AG08396 (cell line): ENCODE data around the gene FAH.
A peak's percentile ranks its signal among the peaks of the same experiment; 100 is the strongest.
"Not testable (repeated sequence)": the region's sequence is repeated elsewhere in the genome, so short reads cannot be mapped to it uniquely, and the experiment has no call there.

Experiments
- DNase-seq: peaks from one replicate; pipeline ENCODE4 v3.0.0; 2012; ENCODE audit warnings: low spot score, mixed read lengths

Gene FAH

GRCh38 chr15:80151576-80151975 lies 1.2 kb upstream of the FAH start:
- no peak for DNase-seq

GRCh38 chr15:80152180-80152895 lies 461 bp upstream of the FAH start:
- peak; percentile 96 for DNase-seq

GRCh38 chr15:80153900-80154299 lies 1.1 kb downstream of the FAH start:
- peak; percentile 21 for DNase-seq

GRCh38 chr15:80154336-80154735 lies 1.5 kb downstream of the FAH start:
- DNase-seq, result peak; percentile 17

- no peak for DNase-seq
These were observed 2.2 kb downstream of the FAH start for GRCh38 chr15:80155001-80155377.

GRCh38 chr15:80155378-80156175 lies 2.8 kb downstream of the FAH start:
- not testable (repeated sequence) for DNase-seq

GRCh38 chr15:80156176-80156720 lies 3.4 kb downstream of the FAH start:
- DNase-seq, result no peak

GRCh38 chr15:80157215-80157614 lies 4.4 kb downstream of the FAH start:
- no peak for DNase-seq

GRCh38 chr15:80159301-80159700 lies 6.5 kb downstream of the FAH start:
- DNase-seq, result no peak

GRCh38 chr15:80159811-80160569 lies 7.2 kb downstream of the FAH start:
- DNase-seq, result no peak

GRCh38 chr15:80160570-80161156 lies 7.9 kb downstream of the FAH start:
- peak; percentile 78 for DNase-seq

- no peak for DNase-seq
These were observed 8.7 kb downstream of the FAH start for GRCh38 chr15:80161468-80162016.

GRCh38 chr15:80162059-80162554 lies 9.3 kb downstream of the FAH start:
- no peak for DNase-seq

GRCh38 chr15:80163217-80163616 lies 10.4 kb downstream of the FAH start:
- no peak for DNase-seq

GRCh38 chr15:80163897-80164296 lies 11.1 kb downstream of the FAH start:
- DNase-seq, result no peak

- no peak for DNase-seq
These were observed 15.1 kb downstream of the FAH start for GRCh38 chr15:80167936-80168335.

GRCh38 chr15:80168421-80168820 lies 15.6 kb downstream of the FAH start:
- DNase-seq, result no peak

GRCh38 chr15:80169768-80170357 lies 17.1 kb downstream of the FAH start:
- no peak for DNase-seq

GRCh38 chr15:80170596-80170995 lies 17.8 kb downstream of the FAH start:
- DNase-seq, result no peak

GRCh38 chr15:80171787-80172186 lies 19.0 kb downstream of the FAH start:
- no peak for DNase-seq

- no peak for DNase-seq
These were observed 19.6 kb downstream of the FAH start for GRCh38 chr15:80172401-80172800.
